Activated B cell treated with CpG ODN at 0.5 μM for 24 hours (primary cell): ENCODE results near the gene GTF3C2. TPM values are rescaled to one million over a fixed set of nuclear protein-coding genes. Genes with fewer than 3 reads are reported as not detected.

Source experiments
- ATAC-seq: fragments of 200-7000 bp; cut with Tn5 transposase; one replicate; pipeline ENCODE4 v1.10.0; 2021; ENCODE audit warnings: low read depth, mild to moderate bottlenecking, moderate library complexity
- CTCF ChIA-PET: fragments of 350-600 bp; sonication (Branson Sonifier 250); formaldehyde crosslinking; loops from one replicate; lab custom pipeline; 2021; ENCODE audit warnings: antibody characterized with exemption; lab: Charles Lee
- POLR2A ChIA-PET: fragments of 350-600 bp; sonication (Branson Sonifier 250); formaldehyde crosslinking; loops from one replicate; lab custom pipeline; 2021; ENCODE audit warnings: antibody characterized with exemption; lab: Charles Lee
- DNase-seq: peaks from one replicate; pipeline ENCODE4 v3.0.0; 2022
- H3K27ac Mint-ChIP-seq: one replicate; pipeline ENCODE4 v1.8.0; 2020; ENCODE audit warnings: mixed read lengths
- H3K27me3 Mint-ChIP-seq: one replicate; pipeline ENCODE4 v1.8.0; 2021; ENCODE audit warnings: mixed read lengths
- H3K36me3 Mint-ChIP-seq: one replicate; pipeline ENCODE4 v1.8.0; 2021; ENCODE audit warnings: low read depth, mixed read lengths
- H3K4me1 Mint-ChIP-seq: one replicate; pipeline ENCODE4 v1.8.0; 2021; ENCODE audit warnings: mixed read lengths
- H3K4me3 Mint-ChIP-seq: one replicate; pipeline ENCODE4 v1.8.0; 2020; ENCODE audit warnings: mild to moderate bottlenecking, mixed read lengths
- H3K9me3 Mint-ChIP-seq: one replicate; pipeline ENCODE4 v1.8.0; 2020; ENCODE audit warnings: mixed read lengths
- CTCF ChIP-seq: fragments of 200-600 bp; IDR thresholded peaks from one replicate; pipeline ENCODE4 v1.8.0; 2022; ENCODE audit warnings: antibody characterized with exemption, mild to moderate bottlenecking
- intact Hi-C: fragments of 100-400 bp; cut with micrococcal nuclease; formaldehyde crosslinking; loops from one replicate; pipeline ENCODE4 v1.15.1; 2024
- total RNA-seq: library from RNA; stranded (reverse); gene quantifications from 2 replicates; pipeline ENCODE4 v1.2.3, GENCODE V29; 2022

GTF3C2 gene
- total RNA-seq, 1 donor from 2014 or later, result 119 TPM

GRCh38 chr2:27390822-27391679, 34.5 kb upstream of the GTF3C2 start:
- intact Hi-C loops, result no loop called here
- Mint-ChIP-seq H3K9me3 (no peaks in the 10 kb centered on the region), H3K27me3 (no peaks in the 10 kb centered on the region), H3K4me1 (peaks cover 4% of the 10 kb centered on the region), H3K36me3 (peaks cover 32% of the 10 kb centered on the region), H3K27ac (no peak overlapping the region), H3K4me3 (no peak overlapping the region)
- DNase-seq (no peak), ATAC-seq (no peak)
- ChIA-PET CTCF (no interaction called here), POLR2A (no interaction called here)
- TF ChIP-seq CTCF, result no peak

GRCh38 chr2:27381577-27382181, 25.1 kb upstream of the GTF3C2 start:
- no peaks in the 10 kb centered on the region for H3K9me3 Mint-ChIP-seq
- no peaks in the 10 kb centered on the region for H3K27me3 Mint-ChIP-seq
- peaks cover 77% of the 10 kb centered on the region for H3K36me3 Mint-ChIP-seq
- POLR2A ChIA-PET, result interaction anchor here (1.7 to 4.9 kb wide), 4 partner anchors 11 to 59 kb away, joined by 5 to 96 read pairs (median 32); partner anchors contain the start of genes EIF2B4, MPV17, NRBP1 and PPM1G
- intact Hi-C loops, result loop anchor here (2.0 kb wide), 2 partner anchors 47 to 59 kb away; partner anchors contain the start of genes MPV17 and NRBP1
- H3K4me3 Mint-ChIP-seq, result peak overlapping the region; percentile 87
- CTCF ChIA-PET, result no interaction called here
- H3K27ac Mint-ChIP-seq, result peak overlapping the region; percentile 89
- ATAC-seq, result no peak
- DNase-seq, result no peak
- TF ChIP-seq CTCF, result no peak
- H3K4me1 Mint-ChIP-seq, result peaks cover 29% of the 10 kb centered on the region

- CTCF ChIA-PET, result interaction anchor here (1.0 kb wide), 1 partner anchor 9 kb away, joined by 5 read pairs; no protein-coding TSS in a partner anchor
- TF ChIP-seq CTCF, result no peak
- DNase-seq (peak; percentile 85), ATAC-seq (peak; percentile 91)
- POLR2A ChIA-PET, result interaction anchor here (0.9 to 4.9 kb wide), 9 partner anchors 10 to 247 kb away, joined by 3 to 96 read pairs (median 7); partner anchors contain the start of genes ATRAID, CCDC121, EIF2B4 and GPN1
- Mint-ChIP-seq H3K9me3 (no peaks in the 10 kb centered on the region), H3K27me3 (no peaks in the 10 kb centered on the region), H3K4me1 (peaks cover 29% of the 10 kb centered on the region), H3K36me3 (peaks cover 80% of the 10 kb centered on the region), H3K4me3 (peak within 1 kb of the TSS; percentile 87), H3K27ac (peak within 1 kb of the TSS; percentile 89)
- intact Hi-C loops, result loop anchor here (1.0 to 2.0 kb wide), 5 partner anchors 11 to 58 kb away; partner anchors contain the start of genes EIF2B4, GTF3C2, MPV17 and NRBP1
Measured at GRCh38 chr2:27380626-27381545, 24.3 kb upstream of the GTF3C2 start, which contains the start of gene ZNF513. ZNF513 (minus strand) TSS chr2:27380734; CDS start chr2:27380526, 208 bp downstream.

GRCh38 chr2:27379836-27380625, 23.5 kb upstream of the GTF3C2 start:
- intact Hi-C loops, result loop anchor here (1.0 to 2.0 kb wide), 5 partner anchors 10 to 57 kb away; partner anchors contain the start of genes EIF2B4, GTF3C2, MPV17 and NRBP1
- peak; percentile 20 for DNase-seq
- no peak for ATAC-seq
- H3K27me3 Mint-ChIP-seq, result no peaks in the 10 kb centered on the region
- peak overlapping the region; percentile 86 for H3K27ac Mint-ChIP-seq
- H3K4me3 Mint-ChIP-seq, result peak overlapping the region; percentile 87
- H3K9me3 Mint-ChIP-seq, result no peaks in the 10 kb centered on the region
- H3K4me1 Mint-ChIP-seq, result peaks cover 29% of the 10 kb centered on the region
- ChIA-PET POLR2A (interaction anchor here (0.5 to 4.9 kb wide), 12 partner anchors 9 to 248 kb away, joined by 3 to 96 read pairs (median 4); partner anchors contain the start of genes ATRAID, CCDC121, EIF2B4 and GPN1), CTCF (interaction anchor here (0.8 to 1.3 kb wide), 3 partner anchors 8 to 10 kb away, joined by 3 to 6 read pairs (median 5); partner anchors contain the start of genes EIF2B4 and SNX17)
- TF ChIP-seq CTCF, result no peak
- peaks cover 80% of the 10 kb centered on the region for H3K36me3 Mint-ChIP-seq
